H1 (cell line): Measurements from ENCODE around the gene KRT84. TPM values are rescaled to one million over a fixed set of nuclear protein-coding genes. Genes with fewer than 3 reads are reported as not detected.

Experiments
- CTCF ChIA-PET: fragments of 300-600 bp; sonication (Branson Sonifier 250); formaldehyde crosslinking; loops from one replicate; lab custom pipeline; 2021; ENCODE audit not compliant: partially characterized antibody; lab: Charles Lee
- POLR2A ChIA-PET: fragments of 300-600 bp; sonication (Branson Sonifier 250); formaldehyde crosslinking; loops from one replicate; lab custom pipeline; 2021; ENCODE audit warnings: inconsistent platforms; ENCODE audit not compliant: partially characterized antibody; lab: Charles Lee
- DNase-seq, 2 experiments: peaks; one replicate each; pipeline versions ENCODE4 v3.0.0 to v3.0.0-alpha.2; 2010 to 2022; ENCODE audit warnings: low spot score in 2 of 2, low read depth in 1 of 2, mixed read lengths in 1 of 2
- FAIRE-seq: peaks from 2 replicates; lab custom pipeline; 2011; peaks lifted over from hg19 to GRCh38; lab: Jason Lieb, UNC
- H2AFZ ChIP-seq: 2 replicates; pipeline ENCODE4 v1.8.1; 2012; ENCODE audit warnings: low read length, inconsistent platforms
- H2AK5ac ChIP-seq: 2 replicates; pipeline ENCODE4 v1.6.1; 2013; ENCODE audit warnings: low read depth, low read length
- H2BK120ac ChIP-seq: replicated peaks from 2 replicates; pipeline ENCODE3; 2013; ENCODE audit warnings: low read depth, low read length, inconsistent platforms
- H2BK12ac ChIP-seq: 2 replicates; pipeline ENCODE4 v1.6.1; 2013; ENCODE audit warnings: low read depth, low read length
- H2BK15ac ChIP-seq: 2 replicates; pipeline ENCODE4 v1.6.1; 2013; ENCODE audit warnings: low read length
- H2BK20ac ChIP-seq: 2 replicates; pipeline ENCODE4 v1.6.1; 2013; ENCODE audit warnings: low read length
- H2BK5ac ChIP-seq: 2 replicates; pipeline ENCODE4 v1.6.1; 2013; ENCODE audit warnings: low read depth, low read length
- H3K14ac ChIP-seq: 2 replicates; pipeline ENCODE4 v1.6.1; 2013; ENCODE audit warnings: inconsistent platforms; ENCODE audit not compliant: insufficient read length
- H3K18ac ChIP-seq: 2 replicates; pipeline ENCODE4 v1.6.1; 2013; ENCODE audit warnings: low read length; ENCODE audit errors: extremely low read depth
- H3K23ac ChIP-seq: 2 replicates; pipeline ENCODE4 v1.6.1; 2013; ENCODE audit warnings: inconsistent platforms; ENCODE audit not compliant: insufficient read length
- H3K23me2 ChIP-seq: 2 replicates; pipeline ENCODE4 v1.6.1; 2013; ENCODE audit warnings: low read depth, low read length
- H3K27ac ChIP-seq: 2 replicates; pipeline ENCODE4 v1.6.1; 2011; ENCODE audit warnings: low read depth, low read length, inconsistent platforms
- H3K27me3 ChIP-seq, 4 experiments: replicated peaks in 1 of 4; 1 replicate in 1 of 4; 2 replicates in 3 of 4; pipeline versions ENCODE4 v1.6.1 to v1.8.1; 2011 to 2013; ENCODE audit warnings: low read length in 3 of 4, mild to moderate bottlenecking in 3 of 4, inconsistent platforms in 2 of 4, mixed read lengths in 2 of 4, moderate library complexity in 1 of 4; ENCODE audit not compliant: control insufficient read depth in 3 of 4, insufficient read depth in 3 of 4; ENCODE audit errors: extremely low read depth in 1 of 4
- H3K36me3 ChIP-seq, 4 experiments: 2 replicates each; pipeline versions ENCODE4 v1.6.1 to v1.8.1; 2011 to 2013; ENCODE audit warnings: mild to moderate bottlenecking in 4 of 4, low read length in 3 of 4, moderate library complexity in 2 of 4, control low read depth in 1 of 4, inconsistent platforms in 1 of 4; ENCODE audit not compliant: insufficient read depth in 4 of 4, control insufficient read depth in 2 of 4
- H3K4ac ChIP-seq: replicated peaks from 2 replicates; pipeline ENCODE3; 2013; ENCODE audit warnings: low read length, low read depth, mixed read lengths, inconsistent platforms; ENCODE audit not compliant: insufficient read length
- H3K4me1 ChIP-seq, 4 experiments: replicated peaks in 1 of 4; 1 replicate in 1 of 4; 2 replicates in 3 of 4; pipeline versions ENCODE4 v1.6.1 to v1.8.1; 2011 to 2013; ENCODE audit warnings: low read length in 3 of 4, inconsistent platforms in 2 of 4, mixed read lengths in 1 of 4; ENCODE audit not compliant: insufficient read depth in 4 of 4, control insufficient read depth in 3 of 4
- H3K4me2 ChIP-seq, 2 experiments: 2 replicates each; pipeline versions ENCODE4 v1.6.1 to v1.8.1; 2011 to 2013; ENCODE audit warnings: low read depth in 2 of 2, low read length in 2 of 2, control low read depth in 1 of 2, inconsistent platforms in 1 of 2, mild to moderate bottlenecking in 1 of 2; ENCODE audit not compliant: insufficient read depth in 1 of 2
- H3K4me3 ChIP-seq, 4 experiments: fragments of 200-600, 300-600 bp in 1 of 4; sonication (generic), shearing (Covaris generic), sonication (Bioruptor Twin) in 1 of 4; 2 replicates each; pipeline versions ENCODE4 v1.5.1 to v1.8.1; 2011 to 2016; ENCODE audit warnings: low read length in 4 of 4, low read depth in 3 of 4, control low read depth in 2 of 4, inconsistent platforms in 2 of 4, mild to moderate bottlenecking in 2 of 4, mixed read lengths in 1 of 4, moderate library complexity in 1 of 4; ENCODE audit not compliant: insufficient read depth in 2 of 4; ENCODE audit errors: extremely low read depth in 1 of 4
- H3K56ac ChIP-seq: replicated peaks from 2 replicates; pipeline ENCODE3; 2013; ENCODE audit warnings: low read depth, mild to moderate bottlenecking, mixed read lengths, low read length, inconsistent platforms; ENCODE audit not compliant: insufficient read length
- H3K79me1 ChIP-seq: 2 replicates; pipeline ENCODE4 v1.6.1; 2013; ENCODE audit warnings: low read depth, low read length, control low read depth
- H3K79me2 ChIP-seq, 2 experiments: 2 replicates each; pipeline versions ENCODE4 v1.6.1 to v1.8.1; 2012 to 2013; ENCODE audit warnings: low read length in 2 of 2, mild to moderate bottlenecking in 2 of 2, inconsistent platforms in 1 of 2; ENCODE audit not compliant: insufficient read depth in 2 of 2, control insufficient read depth in 1 of 2
- H3K9ac ChIP-seq, 4 experiments: replicated peaks in 1 of 4; 1 replicate in 1 of 4; 2 replicates in 3 of 4; pipeline versions ENCODE4 v1.6.1 to v1.8.1; 2011 to 2013; ENCODE audit warnings: low read depth in 3 of 4, low read length in 3 of 4, control low read depth in 2 of 4, mild to moderate bottlenecking in 2 of 4, moderate library complexity in 2 of 4, inconsistent platforms in 1 of 4; ENCODE audit errors: extremely low read depth in 1 of 4
- H3K9me3 ChIP-seq, 2 experiments: 2 replicates each; pipeline versions ENCODE4 v1.6.1 to v1.8.1; 2012 to 2013; ENCODE audit warnings: mild to moderate bottlenecking in 2 of 2, moderate library complexity in 2 of 2, control low read depth in 1 of 2, inconsistent platforms in 1 of 2, low read depth in 1 of 2, low read length in 1 of 2, mixed read lengths in 1 of 2; ENCODE audit not compliant: insufficient read depth in 2 of 2
- H4K20me1 ChIP-seq, 2 experiments: replicated peaks in 1 of 2; 2 replicates each; pipeline versions ENCODE3 to v1.8.1; 2011 to 2013; ENCODE audit warnings: inconsistent platforms in 2 of 2, low read length in 2 of 2, mild to moderate bottlenecking in 1 of 2; ENCODE audit not compliant: insufficient read depth in 2 of 2, control insufficient read depth in 1 of 2
- H4K5ac ChIP-seq: 2 replicates; pipeline ENCODE4 v1.6.1; 2013; ENCODE audit warnings: low read length, low read depth, mixed read lengths, inconsistent platforms; ENCODE audit not compliant: insufficient read length
- H4K8ac ChIP-seq: 2 replicates; pipeline ENCODE4 v1.8.0; 2013; ENCODE audit warnings: mild to moderate bottlenecking, moderate library complexity, low read length, inconsistent platforms; ENCODE audit not compliant: insufficient read depth; ENCODE audit errors: extremely low read depth
- H4K91ac ChIP-seq: replicated peaks from 2 replicates; pipeline ENCODE3; 2013; ENCODE audit warnings: low read length, mixed read lengths, inconsistent platforms; ENCODE audit not compliant: insufficient read length
- ATF3 ChIP-seq: IDR thresholded peaks from 2 replicates; pipeline ENCODE4 v1.6.1; 2011; ENCODE audit warnings: low read depth, mild to moderate bottlenecking, low read length; ENCODE audit not compliant: insufficient read depth
- CBX5 ChIP-seq: fragments of 300-800, 300-1000 bp; sonication (generic); IDR thresholded peaks from 2 replicates; pipeline ENCODE4 v1.7.1; 2016; ENCODE audit warnings: antibody characterized with exemption, low read length, low read depth
- CEBPB ChIP-seq: IDR thresholded peaks from 2 replicates; pipeline ENCODE4 v1.6.1; 2012; ENCODE audit warnings: low read depth, low read length
- CTBP2 ChIP-seq: IDR thresholded peaks from 2 replicates; pipeline ENCODE4 v1.7.0; 2011; ENCODE audit warnings: borderline replicate concordance, mild to moderate bottlenecking, moderate library complexity, mixed read lengths, low read length; ENCODE audit not compliant: insufficient read depth, insufficient read length
- EGR1 ChIP-seq: IDR thresholded peaks from 2 replicates; pipeline ENCODE4 v1.6.1; 2011; ENCODE audit warnings: low read depth, low read length, borderline replicate concordance
- GABPA ChIP-seq: IDR thresholded peaks from 2 replicates; pipeline ENCODE4 v1.6.1; 2011; ENCODE audit warnings: mild to moderate bottlenecking, low read length, moderate library complexity, borderline replicate concordance; ENCODE audit not compliant: insufficient read depth
- KDM1A ChIP-seq: fragments of 200-600, 300-600 bp; sonication (generic); IDR thresholded peaks from 2 replicates; pipeline ENCODE4 v1.7.1; 2016; ENCODE audit warnings: mild to moderate bottlenecking, low read length, borderline replicate concordance
- TAF1 ChIP-seq: IDR thresholded peaks from 2 replicates; pipeline ENCODE4 v1.6.1; 2011; ENCODE audit warnings: mild to moderate bottlenecking, low read depth, low read length
- TAF7 ChIP-seq: optimal IDR thresholded peaks from 2 replicates; pipeline ENCODE3; 2011; ENCODE audit warnings: low read depth, mild to moderate bottlenecking, inconsistent platforms, low read length, moderate library complexity, borderline replicate concordance
- TCF12 ChIP-seq: IDR thresholded peaks from 2 replicates; pipeline ENCODE4 v1.6.1; 2011; ENCODE audit warnings: low read depth, mild to moderate bottlenecking, low read length
- WGBS, 2 experiments: shearing (Covaris generic) in 1 of 2; methylation state at CpG; one replicate each; pipeline versions ENCODE4 v1.1.6 to v1.1.7; 2013 to 2015; ENCODE audit warnings: low lambda C conversion rate in 2 of 2, mixed read lengths in 2 of 2, inconsistent platforms in 1 of 2, low coverage in 1 of 2, missing lambda C conversion rate in 1 of 2; ENCODE audit not compliant: insufficient replicate concordance in 2 of 2, insufficient coverage in 1 of 2, insufficient read length in 1 of 2; ENCODE audit errors: extremely low coverage in 1 of 2, missing lambda C conversion rate in 1 of 2; 5-methylcytosine and 5-hydroxymethylcytosine counted together
- polyA plus RNA-seq, 7 experiments: library from polyadenylated mRNA; depleted of rRNA in 3 of 7; stranded (reverse) in 5 of 7; unstranded in 2 of 7; fragments of >200 nt in 5 of 7; fragments of 200-250 nt in 2 of 7; gene quantifications; 1 replicate in 5 of 7; 2 replicates in 1 of 7; 4 replicates in 1 of 7; pipeline versions ENCODE4 v1.2.1 to v1.2.3, GENCODE V29; 2011 to 2013; ENCODE audit warnings: missing spikeins in 2 of 7, mixed read lengths in 2 of 7
- total RNA-seq: library from RNA; stranded (reverse); fragmentation: NEBNext Ultra II Directional; extraction: Animal tissue kit (Norgen Biotek cat#: 25700); gene quantifications from 2 replicates; pipeline ENCODE4 v1.2.1, GENCODE V29; 2021

KRT84 gene
- total and polyA plus RNA-seq, 2 of the 8 experiments (the other 6 are each of a cell fraction or from before 2014, with no cell fraction given): not detected

GRCh38 chr12:52377266-52377665, 8.2 kb downstream of the KRT84 start:
- Histone ChIP-seq H4K20me1 (no peaks in the 10 kb centered on the region), H2BK5ac (no peak overlapping the region), H4K91ac (no peak overlapping the region), H3K4me2 (no peak overlapping the region), H3K9ac (no peak overlapping the region), H3K56ac (no peak overlapping the region), H3K79me2 (no peaks in the 10 kb centered on the region), H3K18ac (no peak overlapping the region), H2BK20ac (no peak overlapping the region), H2BK120ac (no peak overlapping the region), H3K23me2 (no peaks in the 10 kb centered on the region), H2AFZ (no peak overlapping the region), H2BK15ac (no peak overlapping the region), H3K4ac (no peak overlapping the region)
- FAIRE-seq: no peak
- CTCF ChIA-PET: interaction anchor here (0.8 to 7.8 kb wide), 10 partner anchors 8 to 603 kb away, joined by 3 to 112 read pairs (median 6); partner anchors contain the start of gene KRT84
- TF ChIP-seq EGR1 (no peak), GABPA (no peak), CTBP2 (no peak), ATF3 (no peak), CEBPB (no peak), TAF7 (no peak), KDM1A (no peak), TAF1 (no peak), TCF12 (no peak), CBX5 (no peak)
- TF ChIP-seq, all 59 proteins: peak for 0
- H3K14ac ChIP-seq: no peak overlapping the region
- H3K4me1 ChIP-seq: no peaks in the 10 kb centered on the region
- H3K27me3 ChIP-seq: no peaks in the 10 kb centered on the region
- 95% methylated on average over 8 of the region's 8 CpGs; no CpG with 5 or more reads in 1 of the 2 experiments for WGBS, 2 experiments
- no peaks in the 10 kb centered on the region for H3K36me3 ChIP-seq
- no peak overlapping the region for H2AK5ac ChIP-seq
- H3K79me1 ChIP-seq: no peaks in the 10 kb centered on the region
- H2BK12ac ChIP-seq: no peak overlapping the region
- H3K27ac ChIP-seq: no peak overlapping the region
- DNase-seq: no peak
- no peak overlapping the region for H3K23ac ChIP-seq
- POLR2A ChIA-PET: no interaction called here
- H4K5ac ChIP-seq: no peak overlapping the region
- no peak overlapping the region for H3K4me3 ChIP-seq
- no peaks in the 10 kb centered on the region for H3K9me3 ChIP-seq
- no peak overlapping the region for H4K8ac ChIP-seq
